ENCODE measurements around the gene TAS2R9.

- TF ChIP-seq CTCF (conservative IDR thresholded peaks at IDR 0.05) (no peak), EZH2 (IDR thresholded peaks at IDR 0.05; ENCODE audit: low read depth) (no peak)
Measured at GRCh38 chr12:10802587-10802986, 7.4 kb downstream of the TAS2R9 start, which contains the start of gene TAS2R7.

Data from PC-9 (cell line).